Measurements from ENCODE around the gene HSP90AA1. TPM values are rescaled to one million over a fixed set of nuclear protein-coding genes. Genes with fewer than 3 reads are reported as not detected.

The HSP90AA1 gene
- polyA plus RNA-seq, 4 donors: 169 to 513 (median 306) TPM

DNA sequence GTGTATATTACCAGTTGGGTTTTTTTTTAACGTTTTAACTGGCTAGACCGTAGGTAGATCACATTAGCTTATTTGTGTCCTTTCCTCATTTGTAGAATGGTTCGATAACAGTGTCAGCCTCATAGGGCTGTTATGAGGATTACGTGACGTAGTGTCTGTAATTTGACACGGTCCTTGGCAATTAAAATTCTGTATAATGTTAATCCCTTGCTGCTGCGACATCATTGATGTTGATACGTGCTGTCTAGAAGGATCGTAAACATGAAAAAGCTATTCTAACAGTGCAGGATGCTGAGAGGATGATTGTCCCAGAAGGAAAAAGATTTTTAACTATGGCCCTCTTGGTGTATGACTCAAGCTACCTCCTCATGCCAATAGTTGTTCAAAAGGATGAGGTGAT lies 50.9 kb downstream of the HSP90AA1 start:
- H3K4me1 ChIP-seq (ENCODE audit: control insufficient read depth in 3 of 3, insufficient read depth in 2 of 3, low read depth in 1 of 3, low read length in 2 of 3): no peaks in the 10 kb centered on the region
- H3K27ac ChIP-seq (ENCODE audit: low read depth in 1 of 3, low read length in 2 of 3): no peak overlapping the region
- H3K4me3 ChIP-seq (ENCODE audit: low read depth in 1 of 3, low read length in 3 of 3): no peak overlapping the region
- no peak for DNase-seq
- FAIRE-seq: no peak
- 93 to 95% (median 95%) methylated on average over 9 of the region's 9 CpGs for WGBS, 3 donors
- H3K27me3 ChIP-seq (ENCODE audit: control insufficient read depth in 3 of 3, insufficient read depth in 3 of 3, low read length in 3 of 3): no peaks in the 10 kb centered on the region
- H3K9me3 ChIP-seq (ENCODE audit: control insufficient read depth in 2 of 2, insufficient read depth in 1 of 2, low read depth in 1 of 2, low read length in 1 of 2): no peaks in the 10 kb centered on the region
- peaks cover 42 to 90% (median 45%) of the 10 kb centered on the region in 3 donors for H3K36me3 ChIP-seq (ENCODE audit: control insufficient read depth in 3 of 3, insufficient read depth in 2 of 3, low read depth in 1 of 3, low read length in 3 of 3)

GRCh38 chr14:102034301-102034700 lies 52.5 kb downstream of the HSP90AA1 start:
- Histone ChIP-seq H3K27ac (ENCODE audit: low read depth in 1 of 3, low read length in 2 of 3) (no peak overlapping the region), H3K36me3 (ENCODE audit: control insufficient read depth in 3 of 3, insufficient read depth in 2 of 3, low read depth in 1 of 3, low read length in 3 of 3) (peaks cover 45 to 83% (median 51%) of the 10 kb centered on the region in 3 donors), H3K27me3 (ENCODE audit: control insufficient read depth in 3 of 3, insufficient read depth in 3 of 3, low read length in 3 of 3) (no peaks in the 10 kb centered on the region), H3K4me1 (ENCODE audit: control insufficient read depth in 3 of 3, insufficient read depth in 2 of 3, low read depth in 1 of 3, low read length in 2 of 3) (no peaks in the 10 kb centered on the region), H3K9me3 (ENCODE audit: control insufficient read depth in 2 of 2, insufficient read depth in 1 of 2, low read depth in 1 of 2, low read length in 1 of 2) (no peaks in the 10 kb centered on the region), H3K4me3 (ENCODE audit: low read depth in 1 of 3, low read length in 3 of 3) (no peak overlapping the region)
- no peak for DNase-seq
- FAIRE-seq: no peak
- WGBS, 3 donors: 84 to 93% (median 89%) methylated on average over 11 of the region's 11 CpGs

- DNase-seq (no peak), FAIRE-seq (no peak)
- no peaks in the 10 kb centered on the region for H3K27me3 ChIP-seq (ENCODE audit: control insufficient read depth in 3 of 3, insufficient read depth in 3 of 3, low read length in 3 of 3)
- no peak overlapping the region for H3K4me3 ChIP-seq (ENCODE audit: low read depth in 1 of 3, low read length in 3 of 3)
- H3K36me3 ChIP-seq (ENCODE audit: control insufficient read depth in 3 of 3, insufficient read depth in 2 of 3, low read depth in 1 of 3, low read length in 3 of 3): peaks cover 44 to 79% (median 45%) of the 10 kb centered on the region in 3 donors
- WGBS, 3 donors: 94 to 96% (median 96%) methylated on average over 13 of the region's 13 CpGs
- H3K4me1 ChIP-seq (ENCODE audit: control insufficient read depth in 3 of 3, insufficient read depth in 2 of 3, low read depth in 1 of 3, low read length in 2 of 3): peaks cover 0 to 2% (median 0%) of the 10 kb centered on the region in 3 donors
- H3K27ac ChIP-seq (ENCODE audit: low read depth in 1 of 3, low read length in 2 of 3): no peak overlapping the region
- no peaks in the 10 kb centered on the region for H3K9me3 ChIP-seq (ENCODE audit: control insufficient read depth in 2 of 2, insufficient read depth in 1 of 2, low read depth in 1 of 2, low read length in 1 of 2)
Measured at GRCh38 chr14:102033241-102033640, 53.6 kb downstream of the HSP90AA1 start.

Other genes with a start within 250 kb of the HSP90AA1 start
- 100 to 1,000 TPM in 2 of 4 donors, 10 to 100 TPM in 2; 74.3 to 248 (median 116) TPM for gene DYNC1H1, start 122.5 kb downstream of the HSP90AA1 start, polyA plus RNA-seq
- gene WDR20, start 52.9 kb upstream of the HSP90AA1 start, polyA plus RNA-seq: 10 to 100 TPM; 14.6 to 33.1 (median 23.3) TPM
- 10 to 100 TPM in 1 of 4 donors, 1 to 10 TPM in 3; 2.9 to 11.5 (median 4.7) TPM for gene MOK, start 218.1 kb upstream of the HSP90AA1 start, polyA plus RNA-seq
- 10 to 100 TPM in 2 of 4 donors, 1 to 10 TPM in 2; 7.8 to 21.7 (median 14.3) TPM for gene ZNF839, start 232.7 kb upstream of the HSP90AA1 start, polyA plus RNA-seq

Measured in small intestine (tissue), 7 donors.